Lower leg skin (tissue), 3 donors: ENCODE data around the gene MESD.

Experiments used
- POLR2A ChIP-seq, 2 donors: fragments of 450-650 bp; IDR thresholded peaks; one replicate each; pipeline ENCODE4 v1.6.1; 2016 to 2017; ENCODE audit warnings: antibody characterized with exemption in 2 of 2, mild to moderate bottlenecking in 1 of 2, moderate library complexity in 1 of 2
- TF ChIP-seq, protein P1 (sequence below), 3 donors: fragments of 450-650 bp; IDR thresholded peaks; one replicate each; pipeline ENCODE4 v1.5.1; 2016; ENCODE audit warnings: antibody characterized with exemption in 3 of 3, mild to moderate bottlenecking in 3 of 3, moderate library complexity in 2 of 3

GRCh38 chr15:80951941-80952340 is 37.7 kb downstream of the MESD start:
- TF ChIP-seq, protein P1, sequence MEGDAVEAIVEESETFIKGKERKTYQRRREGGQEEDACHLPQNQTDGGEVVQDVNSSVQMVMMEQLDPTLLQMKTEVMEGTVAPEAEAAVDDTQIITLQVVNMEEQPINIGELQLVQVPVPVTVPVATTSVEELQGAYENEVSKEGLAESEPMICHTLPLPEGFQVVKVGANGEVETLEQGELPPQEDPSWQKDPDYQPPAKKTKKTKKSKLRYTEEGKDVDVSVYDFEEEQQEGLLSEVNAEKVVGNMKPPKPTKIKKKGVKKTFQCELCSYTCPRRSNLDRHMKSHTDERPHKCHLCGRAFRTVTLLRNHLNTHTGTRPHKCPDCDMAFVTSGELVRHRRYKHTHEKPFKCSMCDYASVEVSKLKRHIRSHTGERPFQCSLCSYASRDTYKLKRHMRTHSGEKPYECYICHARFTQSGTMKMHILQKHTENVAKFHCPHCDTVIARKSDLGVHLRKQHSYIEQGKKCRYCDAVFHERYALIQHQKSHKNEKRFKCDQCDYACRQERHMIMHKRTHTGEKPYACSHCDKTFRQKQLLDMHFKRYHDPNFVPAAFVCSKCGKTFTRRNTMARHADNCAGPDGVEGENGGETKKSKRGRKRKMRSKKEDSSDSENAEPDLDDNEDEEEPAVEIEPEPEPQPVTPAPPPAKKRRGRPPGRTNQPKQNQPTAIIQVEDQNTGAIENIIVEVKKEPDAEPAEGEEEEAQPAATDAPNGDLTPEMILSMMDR (IDR thresholded peaks at IDR 0.05), result no peak
- no peak for TF ChIP-seq POLR2A (IDR thresholded peaks at IDR 0.05)
